NT2/D1 (cell line): Measurements from ENCODE around the gene FBXL14.

Experiments used
- SUZ12 ChIP-seq: IDR thresholded peaks from 2 replicates; pipeline ENCODE4 v1.6.1; 2011; ENCODE audit not compliant: insufficient read length, insufficient read depth; ENCODE audit errors: extremely low read depth
- YY1 ChIP-seq: IDR thresholded peaks from 2 replicates; pipeline ENCODE4 v1.6.1; 2011; ENCODE audit not compliant: insufficient read length, insufficient read depth
- ZNF274 ChIP-seq: IDR thresholded peaks from 2 replicates; pipeline ENCODE4 v1.6.1; 2011; ENCODE audit warnings: mild to moderate bottlenecking, low read depth, low read length

- TF ChIP-seq ZNF274 (no peak), SUZ12 (no peak), YY1 (no peak)
Observed at GRCh38 chr12:1576410-1577241, 17.8 kb downstream of the FBXL14 start.
